Activated B cell treated with CpG ODN at 0.5 μM for 24 hours (primary cell): ENCODE measurements around the gene NME2. TPM values are rescaled to one million over a fixed set of nuclear protein-coding genes. Genes with fewer than 3 reads are reported as not detected.

Experiments used
- ATAC-seq: fragments of 200-7000 bp; cut with Tn5 transposase; one replicate; pipeline ENCODE4 v1.10.0; 2021; ENCODE audit warnings: low read depth, mild to moderate bottlenecking, moderate library complexity
- CTCF ChIA-PET: fragments of 350-600 bp; sonication (Branson Sonifier 250); formaldehyde crosslinking; loops from one replicate; lab custom pipeline; 2021; ENCODE audit warnings: antibody characterized with exemption; lab: Charles Lee
- POLR2A ChIA-PET: fragments of 350-600 bp; sonication (Branson Sonifier 250); formaldehyde crosslinking; loops from one replicate; lab custom pipeline; 2021; ENCODE audit warnings: antibody characterized with exemption; lab: Charles Lee
- DNase-seq: peaks from one replicate; pipeline ENCODE4 v3.0.0; 2022
- H3K27ac Mint-ChIP-seq: one replicate; pipeline ENCODE4 v1.8.0; 2020; ENCODE audit warnings: mixed read lengths
- H3K27me3 Mint-ChIP-seq: one replicate; pipeline ENCODE4 v1.8.0; 2021; ENCODE audit warnings: mixed read lengths
- H3K36me3 Mint-ChIP-seq: one replicate; pipeline ENCODE4 v1.8.0; 2021; ENCODE audit warnings: low read depth, mixed read lengths
- H3K4me1 Mint-ChIP-seq: one replicate; pipeline ENCODE4 v1.8.0; 2021; ENCODE audit warnings: mixed read lengths
- H3K4me3 Mint-ChIP-seq: one replicate; pipeline ENCODE4 v1.8.0; 2020; ENCODE audit warnings: mild to moderate bottlenecking, mixed read lengths
- H3K9me3 Mint-ChIP-seq: one replicate; pipeline ENCODE4 v1.8.0; 2020; ENCODE audit warnings: mixed read lengths
- intact Hi-C: fragments of 100-400 bp; cut with micrococcal nuclease; formaldehyde crosslinking; loops from one replicate; pipeline ENCODE4 v1.15.1; 2024
- total RNA-seq: library from RNA; stranded (reverse); gene quantifications from 2 replicates; pipeline ENCODE4 v1.2.3, GENCODE V29; 2022
- TF ChIP-seq, protein P1 (sequence below): fragments of 200-600 bp; IDR thresholded peaks from one replicate; pipeline ENCODE4 v1.8.0; 2022; ENCODE audit warnings: antibody characterized with exemption, mild to moderate bottlenecking

NME2 gene
- total RNA-seq, 1 donor from 2014 or later, result 439 TPM

GRCh38 chr17:51153210-51154072 is 12.8 kb upstream of the NME2 start, which contains the start of gene NME1:
NME1 (plus strand) TSS chr17:51153559; CDS start chr17:51155655, 2,096 bp downstream.
- POLR2A ChIA-PET, result interaction anchor here (0.6 to 3.9 kb wide), 13 partner anchors 9 to 287 kb away, joined by 3 to 51 read pairs (median 5); partner anchors contain the start of genes NME2, SPAG9 and TOB1

DNA sequence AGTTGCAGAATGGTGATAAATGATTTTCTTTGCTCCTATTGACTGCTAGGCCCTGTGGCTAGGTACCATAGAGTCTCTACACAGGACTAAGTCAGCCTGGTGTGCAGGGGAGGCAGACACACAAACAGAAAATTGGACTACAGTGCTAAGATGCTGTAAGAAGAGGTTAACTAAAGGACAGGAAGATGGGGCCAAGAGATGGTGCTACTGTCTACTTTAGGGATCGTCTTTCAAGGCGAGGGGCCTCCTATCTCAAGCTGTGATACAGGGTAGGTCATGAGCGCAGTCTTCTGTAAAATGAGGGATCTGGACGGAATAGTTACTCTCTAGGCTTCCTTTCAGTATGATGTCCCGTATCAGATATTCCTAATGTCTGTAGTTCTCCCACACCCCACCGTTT is 12.0 kb upstream of the NME2 start:
- H3K27ac Mint-ChIP-seq, result no peak overlapping the region
- TF ChIP-seq, protein P1, sequence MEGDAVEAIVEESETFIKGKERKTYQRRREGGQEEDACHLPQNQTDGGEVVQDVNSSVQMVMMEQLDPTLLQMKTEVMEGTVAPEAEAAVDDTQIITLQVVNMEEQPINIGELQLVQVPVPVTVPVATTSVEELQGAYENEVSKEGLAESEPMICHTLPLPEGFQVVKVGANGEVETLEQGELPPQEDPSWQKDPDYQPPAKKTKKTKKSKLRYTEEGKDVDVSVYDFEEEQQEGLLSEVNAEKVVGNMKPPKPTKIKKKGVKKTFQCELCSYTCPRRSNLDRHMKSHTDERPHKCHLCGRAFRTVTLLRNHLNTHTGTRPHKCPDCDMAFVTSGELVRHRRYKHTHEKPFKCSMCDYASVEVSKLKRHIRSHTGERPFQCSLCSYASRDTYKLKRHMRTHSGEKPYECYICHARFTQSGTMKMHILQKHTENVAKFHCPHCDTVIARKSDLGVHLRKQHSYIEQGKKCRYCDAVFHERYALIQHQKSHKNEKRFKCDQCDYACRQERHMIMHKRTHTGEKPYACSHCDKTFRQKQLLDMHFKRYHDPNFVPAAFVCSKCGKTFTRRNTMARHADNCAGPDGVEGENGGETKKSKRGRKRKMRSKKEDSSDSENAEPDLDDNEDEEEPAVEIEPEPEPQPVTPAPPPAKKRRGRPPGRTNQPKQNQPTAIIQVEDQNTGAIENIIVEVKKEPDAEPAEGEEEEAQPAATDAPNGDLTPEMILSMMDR, result no peak
- no peaks in the 10 kb centered on the region for H3K27me3 Mint-ChIP-seq
- peaks cover 34% of the 10 kb centered on the region for H3K36me3 Mint-ChIP-seq
- no peak overlapping the region for H3K4me3 Mint-ChIP-seq
- ATAC-seq (no peak), DNase-seq (no peak)
- peaks cover 7% of the 10 kb centered on the region for H3K4me1 Mint-ChIP-seq
- ChIA-PET CTCF (interaction anchor here (1.3 to 5.7 kb wide), 2 partner anchors 100 to 152 kb away, joined by 4 to 86 read pairs; no protein-coding TSS in a partner anchor), POLR2A (interaction anchor here (1.3 to 3.9 kb wide), 2 partner anchors 11 to 287 kb away, joined by 23 to 51 read pairs; partner anchors contain the start of genes NME2 and TOB1)
- H3K9me3 Mint-ChIP-seq, result no peaks in the 10 kb centered on the region
- intact Hi-C loops, result no loop called here

More at GRCh38 chr17:51153210-51154072, 12.8 kb upstream of the NME2 start, which contains the start of gene NME1:
- DNase-seq (peak; percentile 99), ATAC-seq (peak; percentile 88)
- Mint-ChIP-seq H3K27me3 (no peaks in the 10 kb centered on the region), H3K9me3 (no peaks in the 10 kb centered on the region), H3K27ac (no peak within 1 kb of the TSS), H3K4me3 (no peak within 1 kb of the TSS), H3K36me3 (peaks cover 28% of the 10 kb centered on the region), H3K4me1 (peaks cover 7% of the 10 kb centered on the region)
- CTCF ChIA-PET, result interaction anchor here (0.7 to 5.7 kb wide), 20 partner anchors 12 to 301 kb away, joined by 3 to 86 read pairs (median 4); partner anchors contain the start of genes NME2, SPAG9 and TOB1
- intact Hi-C loops, result loop anchor here (1.0 to 2.0 kb wide), 9 partner anchors 13 to 606 kb away; partner anchors contain the start of genes ANKRD40, MBTD1, NME2 and SPATA20
- TF ChIP-seq, protein P1, result no peak

- POLR2A ChIA-PET, result interaction anchor here (0.6 to 3.9 kb wide), 2 partner anchors 9 to 428 kb away, joined by 5 to 51 read pairs; partner anchors contain the start of gene NME2
- H3K27me3 Mint-ChIP-seq, result no peaks in the 10 kb centered on the region
- no peak overlapping the region for H3K27ac Mint-ChIP-seq
These were observed 10.8 kb upstream of the NME2 start for GRCh38 chr17:51155416-51155815.

DNA sequence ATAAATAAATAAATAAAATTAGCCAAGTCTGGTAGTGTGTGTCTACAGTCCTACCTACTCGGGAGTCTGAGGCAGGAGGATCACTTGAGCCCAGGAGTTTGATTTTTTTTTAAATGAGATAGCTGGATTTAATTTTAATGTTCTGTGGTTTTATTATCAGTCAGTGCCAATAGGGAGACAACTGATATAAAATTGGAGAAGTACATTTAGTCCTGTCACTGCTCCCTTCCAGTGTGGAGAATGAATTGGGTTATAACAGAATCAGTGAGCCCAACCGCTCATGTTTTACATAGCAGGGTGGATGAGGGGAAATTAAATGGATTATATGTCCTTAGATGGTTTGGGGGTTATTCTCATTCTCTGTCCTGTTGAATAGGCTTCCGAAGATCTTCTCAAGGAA is 6.6 kb upstream of the NME2 start:
- Mint-ChIP-seq H3K4me1 (peaks cover 7% of the 10 kb centered on the region), H3K4me3 (no peak overlapping the region), H3K27me3 (no peaks in the 10 kb centered on the region), H3K9me3 (no peaks in the 10 kb centered on the region), H3K27ac (no peak overlapping the region), H3K36me3 (peaks cover 73% of the 10 kb centered on the region)
- DNase-seq (no peak), ATAC-seq (no peak)
- TF ChIP-seq, protein P1, result no peak
- CTCF ChIA-PET, result no interaction called here
- POLR2A ChIA-PET, result no interaction called here
- intact Hi-C loops, result no loop called here

More at GRCh38 chr17:51155416-51155815, 10.8 kb upstream of the NME2 start:
- Mint-ChIP-seq H3K4me3 (no peak overlapping the region), H3K4me1 (peaks cover 7% of the 10 kb centered on the region), H3K9me3 (no peaks in the 10 kb centered on the region), H3K36me3 (peaks cover 43% of the 10 kb centered on the region)
- intact Hi-C loops, result no loop called here
- DNase-seq, result no peak
- CTCF ChIA-PET, result no interaction called here
- TF ChIP-seq, protein P1, result no peak
- ATAC-seq, result no peak

DNA sequence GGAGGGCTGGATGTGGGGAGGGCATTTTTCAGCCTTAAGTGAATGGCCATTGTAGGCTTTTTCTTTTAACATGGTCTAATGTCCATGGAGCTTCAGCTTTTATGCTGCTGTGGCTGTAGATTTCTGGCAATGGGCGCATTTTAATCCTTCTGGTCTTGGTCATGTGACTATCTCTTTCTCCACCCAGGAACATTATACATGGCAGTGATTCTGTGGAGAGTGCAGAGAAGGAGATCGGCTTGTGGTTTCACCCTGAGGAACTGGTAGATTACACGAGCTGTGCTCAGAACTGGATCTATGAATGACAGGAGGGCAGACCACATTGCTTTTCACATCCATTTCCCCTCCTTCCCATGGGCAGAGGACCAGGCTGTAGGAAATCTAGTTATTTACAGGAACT is 4.7 kb upstream of the NME2 start:
- TF ChIP-seq, protein P1, result no peak
- H3K36me3 Mint-ChIP-seq, result peaks cover 70% of the 10 kb centered on the region
- no peak overlapping the region for H3K4me3 Mint-ChIP-seq
- no peak overlapping the region for H3K27ac Mint-ChIP-seq
- POLR2A ChIA-PET, result interaction anchor here (0.7 to 1.2 kb wide), 2 partner anchors 8 to 30 kb away, joined by 3 to 5 read pairs; partner anchors contain the start of gene NME1
- CTCF ChIA-PET, result no interaction called here
- intact Hi-C loops, result no loop called here
- no peaks in the 10 kb centered on the region for H3K27me3 Mint-ChIP-seq
- ATAC-seq, result no peak
- H3K9me3 Mint-ChIP-seq, result no peaks in the 10 kb centered on the region
- DNase-seq, result no peak
- peaks cover 10% of the 10 kb centered on the region for H3K4me1 Mint-ChIP-seq
